NT2/D1 (cell line): ENCODE measurements around the gene SH3BP4.

Experiments
- YY1 ChIP-seq: IDR thresholded peaks from 2 replicates; pipeline ENCODE4 v1.6.1; 2011; ENCODE audit not compliant: insufficient read length, insufficient read depth
- ZNF274 ChIP-seq: IDR thresholded peaks from 2 replicates; pipeline ENCODE4 v1.6.1; 2011; ENCODE audit warnings: mild to moderate bottlenecking, low read depth, low read length

DNA sequence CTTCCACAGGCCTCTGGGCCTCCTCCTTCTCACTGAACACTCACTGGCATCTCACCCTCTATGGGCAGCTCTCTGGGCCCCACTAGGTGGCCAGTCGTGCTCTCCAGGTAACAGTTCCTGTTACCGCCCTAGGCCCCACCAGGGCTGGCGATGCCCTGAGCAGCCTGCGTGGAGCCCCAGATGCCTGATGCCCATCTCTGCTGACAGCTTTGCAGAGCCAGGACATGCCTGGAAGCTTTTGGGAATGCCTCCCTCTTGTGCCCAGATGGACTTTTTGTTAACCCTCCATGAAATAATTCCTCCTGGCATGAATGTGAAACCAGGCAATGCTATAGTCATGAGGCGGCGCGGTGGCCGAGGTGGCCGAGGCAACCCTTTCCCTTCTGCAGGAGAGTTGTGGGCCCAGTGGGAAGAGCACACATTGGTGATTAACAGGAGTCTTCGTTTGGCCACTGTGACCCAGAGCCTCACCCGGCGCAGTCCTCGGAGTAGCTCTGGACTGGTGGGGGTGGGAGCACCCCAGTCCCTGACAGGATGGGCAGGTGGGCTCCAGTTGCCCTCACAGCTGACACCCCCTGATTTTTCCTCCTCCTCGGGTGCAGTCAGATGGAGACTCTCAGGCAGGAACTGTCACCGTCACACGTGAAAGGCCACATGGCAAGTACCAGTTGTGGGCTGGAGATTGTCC is 80.0 kb downstream of the SH3BP4 start:
- no peak for TF ChIP-seq ZNF274
- TF ChIP-seq YY1, result no peak
